Left forelimb (tissue), 1 donor: ENCODE results near the gene ASCL2.

Source experiments
- DNase-seq: peaks from one replicate; pipeline ENCODE4 v3.0.0-alpha.2; 2018; ENCODE audit warnings: low spot score

ASCL2 gene

DNA sequence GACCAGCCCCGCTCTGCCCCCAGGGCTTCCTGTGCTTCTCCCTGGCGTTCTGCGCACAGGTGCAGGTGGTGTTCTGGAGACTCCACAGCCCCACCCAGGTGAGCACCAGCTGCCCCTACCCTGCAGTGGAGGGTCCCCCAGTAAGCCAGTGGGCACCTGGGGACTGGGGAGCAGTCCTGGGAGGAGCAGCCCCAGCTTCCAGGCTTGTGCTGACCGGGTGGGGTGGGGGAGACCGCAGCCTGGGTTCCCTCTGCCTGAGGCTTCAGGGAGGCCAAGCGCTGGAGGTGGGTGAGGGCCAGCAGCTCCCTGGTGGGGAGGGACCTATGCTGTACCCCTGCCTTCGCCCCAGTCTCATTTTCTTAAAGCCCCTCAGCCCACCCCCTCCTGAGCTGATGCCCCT lies 38.3 kb upstream of the ASCL2 start:
- DNase-seq = no peak

GRCh38 chr11:2307501-2308331 lies 37.3 kb upstream of the ASCL2 start:
- DNase-seq = peak; percentile 63

DNA sequence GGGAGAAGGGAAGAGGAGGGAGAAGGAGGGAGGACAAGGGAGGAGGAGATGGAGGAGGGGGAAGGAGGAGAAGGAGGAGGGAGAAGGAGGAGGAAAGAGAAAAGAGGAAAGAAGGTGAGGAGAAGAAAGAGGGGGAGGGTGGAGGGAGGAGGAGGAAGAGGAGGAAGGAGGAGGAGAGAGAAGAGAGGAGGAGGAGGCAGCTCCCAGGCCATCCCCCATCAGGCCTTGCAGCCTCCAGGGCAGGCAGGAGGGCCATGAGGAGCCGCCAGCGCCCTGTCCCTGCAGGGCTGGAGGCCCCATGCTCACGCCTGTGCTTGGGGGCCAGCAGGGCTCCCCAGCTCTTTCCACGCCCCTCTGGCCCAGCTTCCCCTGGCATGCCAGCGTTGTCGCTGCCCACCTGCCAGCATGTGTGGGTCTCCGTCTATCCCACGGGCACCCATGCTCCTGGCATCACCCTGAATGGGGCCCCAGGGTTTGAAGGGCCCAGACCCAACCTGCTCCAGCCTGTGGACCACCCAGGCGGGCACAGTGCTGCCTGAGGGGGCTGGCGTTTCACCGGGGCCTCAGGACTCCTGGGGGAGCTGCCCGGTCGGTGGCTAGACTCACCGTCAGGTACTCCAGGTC lies 36.6 kb upstream of the ASCL2 start:
- peak; percentile 78 for DNase-seq

DNA sequence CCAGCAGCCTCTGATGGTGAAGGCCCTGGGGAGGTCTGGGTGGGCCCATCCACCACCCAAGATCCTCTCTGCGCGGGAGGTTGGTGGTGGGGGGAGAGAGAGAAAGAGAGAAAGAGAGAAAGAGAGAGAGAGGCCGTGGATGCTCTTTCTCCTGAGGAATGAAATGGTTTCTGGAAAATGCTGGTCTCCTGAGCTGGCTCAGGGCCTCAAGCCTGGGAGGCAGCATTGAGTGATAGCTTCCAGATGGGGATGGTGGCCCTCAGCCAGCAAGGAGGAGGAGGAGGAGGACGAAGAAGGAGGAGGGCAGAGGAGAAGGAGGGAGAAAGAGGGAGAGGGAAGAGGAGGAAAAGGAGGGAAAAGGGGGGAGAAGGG lies 36.0 kb upstream of the ASCL2 start:
- peak; percentile 93 for DNase-seq

- DNase-seq = peak; percentile 91
Measured at GRCh38 chr11:2305788-2306451, 35.5 kb upstream of the ASCL2 start.

DNA sequence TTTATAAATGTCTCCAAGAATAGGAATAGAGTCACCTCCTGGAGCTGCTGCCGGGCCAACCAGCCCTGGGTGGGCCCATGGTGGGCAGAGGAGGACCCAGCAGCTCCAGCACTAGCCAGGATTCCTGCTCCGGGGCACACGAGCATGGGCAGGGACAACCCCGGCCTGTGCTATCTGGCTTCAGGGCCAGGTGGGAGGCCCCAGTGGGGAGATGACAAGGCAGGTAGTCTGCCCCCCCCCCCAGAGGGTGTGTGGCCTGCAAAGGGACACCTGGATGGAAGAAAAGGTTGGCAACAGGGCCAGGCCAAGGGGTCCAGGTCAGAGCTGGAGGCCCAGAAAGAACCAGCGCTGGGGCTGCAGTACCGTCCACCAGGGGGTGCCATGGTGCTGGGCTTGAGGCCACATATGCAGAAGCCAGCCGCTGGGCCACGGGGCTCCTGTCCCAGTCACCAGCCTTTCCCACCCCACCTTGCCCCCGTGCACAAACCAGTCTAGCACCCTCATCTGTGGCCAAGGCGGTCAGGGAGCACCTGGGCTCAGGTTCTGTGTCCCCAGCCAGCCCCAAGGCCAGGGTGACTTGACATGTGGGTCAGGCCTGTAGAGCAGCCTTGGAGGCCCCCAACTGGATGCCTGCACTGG lies 34.9 kb upstream of the ASCL2 start:
- peak; percentile 87 for DNase-seq

DNA sequence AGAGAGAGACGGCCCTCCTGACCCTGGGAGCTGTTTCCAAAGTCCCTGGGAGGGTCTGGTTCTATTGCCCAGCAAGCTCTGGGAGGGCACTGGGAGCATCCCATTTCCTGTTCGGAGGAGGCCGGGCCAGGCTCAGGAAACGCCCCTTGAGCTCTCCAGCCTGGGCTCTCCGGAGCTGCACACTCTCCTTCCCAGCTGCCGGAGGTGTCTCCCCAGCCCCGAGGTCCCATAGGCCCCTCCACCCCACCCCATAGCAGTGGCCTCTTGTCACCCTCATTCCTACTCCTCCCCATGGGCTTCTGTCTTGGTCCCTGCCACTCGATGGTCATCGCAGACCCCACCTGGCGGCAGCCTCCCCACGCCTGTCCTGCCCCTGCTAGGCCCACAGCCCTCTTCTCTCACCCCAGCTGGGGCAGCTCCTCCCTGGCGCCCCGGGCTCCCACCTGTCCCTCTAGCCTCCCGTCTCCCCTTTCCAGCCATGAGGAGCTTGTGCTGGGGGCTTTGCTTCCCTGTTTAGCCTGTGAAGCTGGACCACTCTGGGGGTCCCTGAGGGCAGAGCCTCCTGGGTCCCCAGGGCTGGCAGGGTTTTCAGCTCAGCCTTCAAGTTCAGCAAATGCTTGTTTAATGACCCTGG lies 34.2 kb upstream of the ASCL2 start:
- DNase-seq = peak; percentile 65

DNA sequence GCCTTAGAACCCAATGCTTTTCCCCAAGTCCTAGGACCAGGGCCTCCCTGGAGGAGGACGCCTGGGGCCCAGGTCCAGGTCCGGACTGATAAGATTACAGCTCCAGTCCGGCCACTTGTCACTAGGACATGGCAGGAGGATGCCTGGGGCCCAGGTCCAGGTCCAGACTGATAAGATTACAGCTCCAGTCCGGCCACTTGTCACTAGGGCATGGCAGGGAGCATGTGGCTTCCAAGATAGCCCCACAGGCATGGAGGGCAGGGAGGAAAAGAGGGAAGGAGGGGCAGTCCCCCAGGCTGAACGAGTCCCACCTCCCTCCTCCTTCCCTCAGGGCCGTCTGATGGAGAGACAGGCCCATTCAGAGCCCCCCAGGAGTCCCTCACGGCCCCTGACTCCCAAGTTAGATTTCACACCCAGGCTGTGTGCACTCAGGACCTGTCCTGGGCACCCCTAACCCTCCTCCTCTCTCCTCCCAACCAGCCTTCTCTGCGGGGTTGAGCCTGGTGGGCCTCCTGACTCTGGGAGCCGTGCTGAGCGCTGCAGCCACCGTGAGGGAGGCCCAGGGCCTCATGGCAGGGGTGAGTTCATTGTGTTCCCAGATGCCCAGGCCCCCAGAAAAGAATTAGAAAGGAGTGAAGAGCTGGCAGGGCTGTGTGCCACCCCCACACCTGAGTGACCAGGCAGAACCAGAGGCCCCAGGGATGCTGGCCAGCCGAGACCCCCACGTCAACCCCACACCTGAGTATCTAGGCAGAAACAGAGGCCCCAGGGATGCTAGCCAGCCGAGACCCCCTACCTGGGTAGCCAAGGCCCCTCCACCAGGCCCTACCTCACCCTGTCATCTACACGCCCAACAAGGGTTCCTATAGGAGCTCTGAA lies 33.5 kb upstream of the ASCL2 start:
- peak; percentile 62 for DNase-seq

GRCh38 chr11:2302896-2303626 lies 32.7 kb upstream of the ASCL2 start:
- peak; percentile 64 for DNase-seq

DNA sequence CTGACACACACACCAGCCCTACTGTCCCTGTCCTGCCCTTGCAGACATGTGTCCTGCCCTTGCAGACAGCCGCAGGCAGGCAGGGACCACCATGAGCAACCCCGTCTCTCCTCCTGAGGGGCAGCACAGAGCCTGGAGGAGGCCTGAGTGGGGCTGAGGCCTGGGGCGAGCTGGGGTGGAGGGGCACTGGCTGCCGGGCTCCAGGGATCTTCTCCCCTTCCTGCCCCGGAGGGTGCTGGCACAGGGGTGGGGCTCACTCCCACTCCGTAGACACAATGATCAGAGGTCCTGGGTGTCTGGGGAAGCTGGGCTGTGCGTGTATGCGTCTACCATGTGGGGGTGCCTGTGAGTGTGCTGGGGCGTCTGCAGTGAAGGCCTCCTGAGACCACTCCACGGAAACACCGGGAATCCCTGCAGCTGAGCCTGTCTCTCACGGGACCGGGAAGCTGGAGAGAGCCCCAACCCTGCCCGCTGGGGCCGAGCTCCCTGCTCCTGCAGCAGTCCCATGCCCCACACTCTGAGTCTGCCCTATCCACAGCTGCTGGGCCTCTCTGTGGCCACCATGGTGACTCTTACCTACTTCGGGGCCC lies 32.0 kb upstream of the ASCL2 start:
- DNase-seq = peak; percentile 59

- DNase-seq = peak; percentile 67
Measured at GRCh38 chr11:2301631-2302305, 31.4 kb upstream of the ASCL2 start, which contains the start of the genes C11orf21 and TSPAN32. Gene C11orf21, minus strand, starts transcription at chr11:2301918. Its CDS starts 110 bp downstream, at chr11:2301808. Gene TSPAN32, plus strand, starts transcription at chr11:2302013. Its CDS starts 137 bp downstream, at chr11:2302150.

DNA sequence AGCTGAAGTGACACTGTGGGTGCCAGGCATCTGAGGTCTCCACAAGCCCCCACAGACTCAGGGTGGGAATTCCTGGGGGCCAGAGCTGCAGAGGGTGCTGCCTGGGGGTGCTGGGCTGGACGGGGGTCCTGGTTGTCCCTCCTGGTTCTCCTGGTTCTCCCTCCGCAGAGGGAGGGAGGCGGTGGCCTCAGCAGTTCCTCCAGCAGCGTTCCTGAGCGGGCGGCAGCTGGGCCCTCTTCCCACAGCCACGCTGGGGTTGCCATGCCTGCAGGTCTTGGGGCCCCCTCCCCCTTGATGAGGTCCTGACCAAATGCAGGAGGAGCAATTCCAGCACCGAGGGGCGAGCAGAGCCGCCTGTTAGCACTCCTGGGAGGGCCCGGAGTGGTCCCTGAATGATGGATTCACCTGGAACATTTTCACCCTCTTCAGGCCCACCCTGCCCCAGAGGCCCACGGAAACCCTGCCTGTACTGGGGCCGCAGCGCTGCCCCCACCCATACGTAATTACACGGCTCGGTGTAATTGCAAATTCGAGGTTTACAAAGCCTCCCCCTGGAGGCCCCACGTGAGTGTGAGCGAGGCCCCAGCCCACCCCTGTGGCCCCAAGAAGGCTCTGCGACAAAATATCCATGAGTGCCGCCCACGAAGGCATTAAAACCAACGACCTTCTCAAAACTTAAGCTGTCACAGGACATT lies 30.7 kb upstream of the ASCL2 start:
- peak; percentile 62 for DNase-seq

DNA sequence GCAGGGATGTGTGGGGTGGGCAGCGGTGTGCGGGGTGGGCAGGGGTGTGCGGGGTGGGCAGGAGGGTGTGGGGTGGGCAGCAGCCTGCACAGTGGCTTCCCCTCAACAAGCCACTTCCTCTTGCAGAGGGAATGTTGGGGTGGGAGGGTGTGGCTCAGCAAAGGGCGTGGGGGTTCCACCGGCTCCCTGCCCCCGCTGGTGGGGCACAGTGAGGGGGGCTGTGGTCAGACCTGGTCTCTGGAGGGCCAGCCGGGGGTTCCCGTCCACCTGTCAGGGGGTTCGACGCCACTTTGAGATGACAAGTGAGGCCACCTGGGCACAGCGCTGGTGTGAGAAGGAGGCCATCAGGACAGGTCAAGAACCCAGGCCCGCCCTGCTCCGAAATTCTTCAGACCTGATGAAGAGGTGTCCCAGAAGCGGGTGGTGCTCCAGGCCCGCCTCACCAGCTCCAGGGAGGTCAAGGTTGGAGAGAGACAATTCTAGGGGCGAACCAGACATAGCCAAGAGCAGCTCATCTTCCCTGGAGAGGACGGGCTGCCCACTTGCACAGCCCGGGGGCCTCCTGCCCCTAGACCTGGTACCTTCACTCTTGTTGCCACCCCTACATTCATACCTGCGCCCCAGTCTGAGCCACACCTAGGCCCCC lies 30.0 kb upstream of the ASCL2 start:
- peak; percentile 63 for DNase-seq

- no peak for DNase-seq
Measured at GRCh38 chr11:2299773-2300172, 29.4 kb upstream of the ASCL2 start.

DNA sequence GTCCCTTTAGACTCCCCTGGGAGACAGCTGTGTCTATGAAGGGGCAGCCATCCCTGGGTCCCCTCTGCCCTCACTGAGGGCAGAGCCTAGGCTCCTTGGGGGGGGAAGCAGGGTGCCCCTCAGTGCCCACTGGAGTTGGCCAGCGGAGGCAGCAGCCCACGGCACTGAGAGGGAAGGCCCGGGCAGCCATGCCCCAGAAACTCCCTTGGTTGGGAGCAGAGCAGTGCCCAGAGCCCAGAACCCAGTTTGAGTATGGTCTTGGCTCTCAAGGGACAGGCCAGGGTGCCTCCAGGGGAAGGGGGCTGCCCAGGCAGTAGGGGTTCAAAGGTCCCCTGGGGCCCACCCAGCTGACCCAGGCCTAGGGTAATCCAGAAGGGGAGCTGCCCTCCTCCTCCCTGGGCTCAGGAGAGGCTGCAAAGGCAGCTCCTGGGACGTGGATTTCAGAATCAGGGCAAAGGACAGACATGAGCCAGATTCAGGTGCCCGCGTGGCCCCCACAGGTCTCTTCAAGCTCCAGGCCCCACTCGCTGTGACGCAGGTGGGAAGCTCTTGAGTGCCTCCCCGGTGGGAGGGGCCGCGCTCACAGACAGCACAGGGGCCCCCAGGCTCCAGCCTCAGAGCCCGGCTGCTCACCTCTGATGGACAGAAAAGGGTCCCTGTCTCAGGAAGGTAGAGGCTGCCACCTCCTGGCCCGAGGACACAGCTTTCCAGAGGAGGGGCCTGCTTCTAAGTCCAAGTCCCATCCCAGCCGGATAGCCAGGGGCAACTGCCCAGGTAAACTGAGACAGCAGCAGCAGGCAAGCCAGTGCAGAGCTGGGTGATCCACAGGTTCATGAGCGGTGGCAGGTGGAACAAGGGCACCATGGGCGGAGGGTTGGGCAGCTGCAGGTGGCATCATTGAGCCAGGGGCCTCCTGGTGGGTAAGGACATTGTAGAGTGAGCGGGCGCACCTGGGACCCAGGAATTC lies 28.7 kb upstream of the ASCL2 start:
- peak; percentile 64 for DNase-seq

GRCh38 chr11:2298131-2298794 lies 27.9 kb upstream of the ASCL2 start:
- no peak for DNase-seq
